Measurements from ENCODE around the gene OR2A42.
"Not testable (repeated sequence)": the region's sequence is repeated elsewhere in the genome, so short reads cannot be mapped to it uniquely, and the experiment has no call there.

OR2A42 gene

GRCh38 chr7:144239365-144239764, at the start of gene OR2A42:
Gene OR2A42, minus strand, starts transcription at chr7:144239605. Its CDS starts 6,762 bp downstream, at chr7:144232843.
- not testable (repeated sequence) for H3K27me3 ChIP-seq (replicated peaks; ENCODE audit: insufficient read depth, low read length); H3K4me3 ChIP-seq (ENCODE audit: low read length); H3K4me1 ChIP-seq (ENCODE audit: low read length); H3K27ac ChIP-seq (ENCODE audit: low read length); H3F3A ChIP-seq (ENCODE audit: insufficient read depth, low read length); H3K36me3 ChIP-seq (replicated peaks; ENCODE audit: insufficient read depth, low read length); H4K20me1 ChIP-seq (ENCODE audit: insufficient read depth, low read length); H3K4me2 ChIP-seq (ENCODE audit: low read depth, low read length); H3K9me2 ChIP-seq (replicated peaks; ENCODE audit: insufficient read depth, low read length); H2AFZ ChIP-seq (ENCODE audit: low read length); DNase-seq; H3K79me2 ChIP-seq (ENCODE audit: low read length); H3K9me3 ChIP-seq (replicated peaks; ENCODE audit: insufficient read depth, low read length); H3K9ac ChIP-seq (ENCODE audit: low read length)

- not testable (repeated sequence) for H3K4me2 ChIP-seq (ENCODE audit: low read depth, low read length); H3K27ac ChIP-seq (ENCODE audit: low read length); DNase-seq; H3K9ac ChIP-seq (ENCODE audit: low read length); H4K20me1 ChIP-seq (ENCODE audit: insufficient read depth, low read length); H3K9me2 ChIP-seq (replicated peaks; ENCODE audit: insufficient read depth, low read length); H2AFZ ChIP-seq (ENCODE audit: low read length); H3K4me3 ChIP-seq (ENCODE audit: low read length); H3K79me2 ChIP-seq (ENCODE audit: low read length); H3K36me3 ChIP-seq (replicated peaks; ENCODE audit: insufficient read depth, low read length); H3K9me3 ChIP-seq (replicated peaks; ENCODE audit: insufficient read depth, low read length); H3F3A ChIP-seq (ENCODE audit: insufficient read depth, low read length); H3K4me1 ChIP-seq (ENCODE audit: low read length); H3K27me3 ChIP-seq (replicated peaks; ENCODE audit: insufficient read depth, low read length)
Measured at GRCh38 chr7:144287171-144287784, 47.9 kb upstream of the OR2A42 start.

- not testable (repeated sequence) for DNase-seq; H3K9me2 ChIP-seq (replicated peaks; ENCODE audit: insufficient read depth, low read length); H4K20me1 ChIP-seq (ENCODE audit: insufficient read depth, low read length); H2AFZ ChIP-seq (ENCODE audit: low read length); H3K27me3 ChIP-seq (replicated peaks; ENCODE audit: insufficient read depth, low read length); H3K4me3 ChIP-seq (ENCODE audit: low read length); H3K36me3 ChIP-seq (replicated peaks; ENCODE audit: insufficient read depth, low read length); H3F3A ChIP-seq (ENCODE audit: insufficient read depth, low read length); H3K79me2 ChIP-seq (ENCODE audit: low read length); H3K4me1 ChIP-seq (ENCODE audit: low read length); H3K9me3 ChIP-seq (replicated peaks; ENCODE audit: insufficient read depth, low read length); H3K27ac ChIP-seq (ENCODE audit: low read length); H3K9ac ChIP-seq (ENCODE audit: low read length); H3K4me2 ChIP-seq (ENCODE audit: low read depth, low read length)
Measured at GRCh38 chr7:144283716-144284115, 44.3 kb upstream of the OR2A42 start.

- H3K36me3 ChIP-seq (replicated peaks; ENCODE audit: insufficient read depth, low read length); H3K9me2 ChIP-seq (replicated peaks; ENCODE audit: insufficient read depth, low read length); H2AFZ ChIP-seq (ENCODE audit: low read length); H3K4me1 ChIP-seq (ENCODE audit: low read length); H3K9ac ChIP-seq (ENCODE audit: low read length); H3F3A ChIP-seq (ENCODE audit: insufficient read depth, low read length); H3K9me3 ChIP-seq (replicated peaks; ENCODE audit: insufficient read depth, low read length); H3K4me2 ChIP-seq (ENCODE audit: low read depth, low read length); H3K27me3 ChIP-seq (replicated peaks; ENCODE audit: insufficient read depth, low read length); H3K27ac ChIP-seq (ENCODE audit: low read length); H3K4me3 ChIP-seq (ENCODE audit: low read length); H3K79me2 ChIP-seq (ENCODE audit: low read length); DNase-seq; H4K20me1 ChIP-seq (ENCODE audit: insufficient read depth, low read length): not testable (repeated sequence)
Measured at GRCh38 chr7:144282490-144282889, 43.1 kb upstream of the OR2A42 start.

- not testable (repeated sequence) for H3K9me3 ChIP-seq (replicated peaks; ENCODE audit: insufficient read depth, low read length); H3K9me2 ChIP-seq (replicated peaks; ENCODE audit: insufficient read depth, low read length); H3K79me2 ChIP-seq (ENCODE audit: low read length); H3K4me2 ChIP-seq (ENCODE audit: low read depth, low read length); H3F3A ChIP-seq (ENCODE audit: insufficient read depth, low read length); H2AFZ ChIP-seq (ENCODE audit: low read length); H3K27ac ChIP-seq (ENCODE audit: low read length); H3K4me1 ChIP-seq (ENCODE audit: low read length); H3K9ac ChIP-seq (ENCODE audit: low read length); DNase-seq; H3K4me3 ChIP-seq (ENCODE audit: low read length); H4K20me1 ChIP-seq (ENCODE audit: insufficient read depth, low read length); H3K27me3 ChIP-seq (replicated peaks; ENCODE audit: insufficient read depth, low read length); H3K36me3 ChIP-seq (replicated peaks; ENCODE audit: insufficient read depth, low read length)
Measured at GRCh38 chr7:144281981-144282380, 42.6 kb upstream of the OR2A42 start.

GRCh38 chr7:144280010-144280409, 40.6 kb upstream of the OR2A42 start:
- not testable (repeated sequence) for H3K4me2 ChIP-seq (ENCODE audit: low read depth, low read length); H4K20me1 ChIP-seq (ENCODE audit: insufficient read depth, low read length); H3K36me3 ChIP-seq (replicated peaks; ENCODE audit: insufficient read depth, low read length); H3K9ac ChIP-seq (ENCODE audit: low read length); H3K4me3 ChIP-seq (ENCODE audit: low read length); DNase-seq; H3F3A ChIP-seq (ENCODE audit: insufficient read depth, low read length); H3K9me2 ChIP-seq (replicated peaks; ENCODE audit: insufficient read depth, low read length); H3K9me3 ChIP-seq (replicated peaks; ENCODE audit: insufficient read depth, low read length); H3K27me3 ChIP-seq (replicated peaks; ENCODE audit: insufficient read depth, low read length); H3K4me1 ChIP-seq (ENCODE audit: low read length); H3K27ac ChIP-seq (ENCODE audit: low read length); H3K79me2 ChIP-seq (ENCODE audit: low read length); H2AFZ ChIP-seq (ENCODE audit: low read length)

GRCh38 chr7:144275281-144275680, 35.9 kb upstream of the OR2A42 start:
- not testable (repeated sequence) for H3K27ac ChIP-seq (ENCODE audit: low read length); H3K79me2 ChIP-seq (ENCODE audit: low read length); H3K4me3 ChIP-seq (ENCODE audit: low read length); H3K9me2 ChIP-seq (replicated peaks; ENCODE audit: insufficient read depth, low read length); H2AFZ ChIP-seq (ENCODE audit: low read length); H3K27me3 ChIP-seq (replicated peaks; ENCODE audit: insufficient read depth, low read length); H3K9ac ChIP-seq (ENCODE audit: low read length); H3K9me3 ChIP-seq (replicated peaks; ENCODE audit: insufficient read depth, low read length); H3F3A ChIP-seq (ENCODE audit: insufficient read depth, low read length); H4K20me1 ChIP-seq (ENCODE audit: insufficient read depth, low read length); H3K4me2 ChIP-seq (ENCODE audit: low read depth, low read length); H3K36me3 ChIP-seq (replicated peaks; ENCODE audit: insufficient read depth, low read length); H3K4me1 ChIP-seq (ENCODE audit: low read length); DNase-seq

- not testable (repeated sequence) for H3K27ac ChIP-seq (ENCODE audit: low read length); H3K79me2 ChIP-seq (ENCODE audit: low read length); DNase-seq; H2AFZ ChIP-seq (ENCODE audit: low read length); H3K4me1 ChIP-seq (ENCODE audit: low read length); H3K9ac ChIP-seq (ENCODE audit: low read length); H3F3A ChIP-seq (ENCODE audit: insufficient read depth, low read length); H3K4me3 ChIP-seq (ENCODE audit: low read length); H3K9me3 ChIP-seq (replicated peaks; ENCODE audit: insufficient read depth, low read length); H3K27me3 ChIP-seq (replicated peaks; ENCODE audit: insufficient read depth, low read length); H3K9me2 ChIP-seq (replicated peaks; ENCODE audit: insufficient read depth, low read length); H3K36me3 ChIP-seq (replicated peaks; ENCODE audit: insufficient read depth, low read length); H4K20me1 ChIP-seq (ENCODE audit: insufficient read depth, low read length); H3K4me2 ChIP-seq (ENCODE audit: low read depth, low read length)
Measured at GRCh38 chr7:144269188-144269587, 29.8 kb upstream of the OR2A42 start, which contains the start of gene CTAGE8. Gene CTAGE8, minus strand, starts transcription at chr7:144269288. Its CDS starts 38 bp downstream, at chr7:144269250.

Measured in MM.1S (cell line).